GM12878 (cell line): ENCODE data around the gene PALD1. TPM values are rescaled to one million over a fixed set of nuclear protein-coding genes. Genes with fewer than 3 reads are reported as not detected.

Experiments used
- ATAC-seq: fragments of 200-7000 bp; cut with Tn5 transposase; 3 replicates; pipeline ENCODE4 v1.9.1; 2020; ENCODE audit warnings: mild to moderate bottlenecking, moderate library complexity
- BruUV-seq: library from RNA; stranded (reverse); fragments of 400-500 nt; replicated peaks from 2 replicates; lab custom pipeline; 2021; lab: Mats Ljungman, UMichigan
- CTCF ChIA-PET: fragments of 300-600 bp; sonication (Branson Sonifier 250); formaldehyde crosslinking; extraction: SDS; loops from one replicate; lab custom pipeline; 2021; ENCODE audit warnings: inconsistent platforms; lab: Yijun Ruan, JAX
- POLR2A ChIA-PET: fragments of 350-600 bp; formaldehyde crosslinking; extraction: SDS; loops from one replicate; lab custom pipeline; 2021; ENCODE audit warnings: inconsistent platforms; lab: Charles Lee
- RAD21 ChIA-PET: fragments of 300-600 bp; sonication (Branson Sonifier 250); formaldehyde crosslinking; loops from one replicate; lab custom pipeline; 2023; ENCODE audit warnings: antibody characterized with exemption; ENCODE audit not compliant: unreplicated experiment; lab: Charles Lee
- SMC1A ChIA-PET: fragments of 300-600 bp; sonication (Branson Sonifier 250); formaldehyde crosslinking; loops from one replicate; lab custom pipeline; 2023; ENCODE audit not compliant: unreplicated experiment, uncharacterized antibody; lab: Charles Lee
- DNase-seq: peaks from one replicate; pipeline ENCODE4 v3.0.0-alpha.2; 2011; ENCODE audit warnings: low read depth, low spot score
- FAIRE-seq: peaks from 3 replicates; lab custom pipeline; 2011; peaks lifted over from hg19 to GRCh38; lab: Jason Lieb, UNC
- H2AFZ ChIP-seq: 2 replicates; pipeline ENCODE4 v1.6.0; 2011; ENCODE audit warnings: low read depth, low read length, control low read depth; ENCODE audit not compliant: control insufficient read depth
- H3K27ac ChIP-seq: 2 replicates; pipeline ENCODE4 v1.5.1; 2011; ENCODE audit warnings: control low read depth; ENCODE audit not compliant: control insufficient read depth, insufficient read depth
- H3K27me3 ChIP-seq, 2 experiments: replicated peaks in 1 of 2; 2 replicates each; pipeline versions ENCODE4 v1.6.0 to v1.6.1; 2011; ENCODE audit warnings: low read length in 1 of 2; ENCODE audit not compliant: control insufficient read depth in 2 of 2, insufficient read depth in 2 of 2
- H3K36me3 ChIP-seq, 2 experiments: 2 replicates each; pipeline ENCODE4 v1.5.1; 2011; ENCODE audit warnings: low read length in 1 of 2; ENCODE audit not compliant: control insufficient read depth in 2 of 2, insufficient read depth in 2 of 2
- H3K4me1 ChIP-seq: 2 replicates; pipeline ENCODE4 v1.6.1; 2011; ENCODE audit warnings: mild to moderate bottlenecking, low read length, moderate library complexity, mixed read lengths; ENCODE audit not compliant: control insufficient read depth, insufficient read depth
- H3K4me2 ChIP-seq: 2 replicates; pipeline ENCODE4 v1.6.0; 2011; ENCODE audit warnings: control low read depth; ENCODE audit not compliant: control insufficient read depth, insufficient read depth
- H3K4me3 ChIP-seq: fragments of 200-600 bp; sonication (generic); 2 replicates; pipeline ENCODE4 v1.5.1; 2016
- H3K79me2 ChIP-seq: 2 replicates; pipeline ENCODE4 v1.6.0; 2011; ENCODE audit warnings: low read length; ENCODE audit not compliant: control insufficient read depth, insufficient read depth
- H3K9ac ChIP-seq: 2 replicates; pipeline ENCODE4 v1.8.0; 2011; ENCODE audit warnings: low read length, control low read depth, mixed read lengths; ENCODE audit not compliant: control insufficient read depth, insufficient read depth
- H3K9me3 ChIP-seq: replicated peaks from 3 replicates; pipeline ENCODE4 v1.5.1; 2011; ENCODE audit warnings: mild to moderate bottlenecking, low read length; ENCODE audit not compliant: control insufficient read depth, insufficient read depth
- H4K20me1 ChIP-seq: 2 replicates; pipeline ENCODE4 v1.6.0; 2011; ENCODE audit not compliant: control insufficient read depth, insufficient read depth
- CHD4 ChIP-seq: fragments of 200-600 bp; sonication (generic); IDR thresholded peaks from 2 replicates; pipeline ENCODE4 v1.6.1; 2016; ENCODE audit warnings: mild to moderate bottlenecking
- IKZF1 ChIP-seq: fragments of 450-650 bp; conservative IDR thresholded peaks from 2 replicates; pipeline ENCODE4 v1.6.1; 2017; ENCODE audit warnings: antibody characterized with exemption, mild to moderate bottlenecking
- KLF5 ChIP-seq: fragments of 450-650 bp; IDR thresholded peaks from 2 replicates; pipeline ENCODE4 v1.6.1; 2014; ENCODE audit warnings: mild to moderate bottlenecking; ENCODE audit not compliant: partially characterized antibody
- MTA2 ChIP-seq: fragments of 450-650 bp; IDR thresholded peaks from 2 replicates; pipeline ENCODE4 v1.6.1; 2016; ENCODE audit warnings: low read depth, mild to moderate bottlenecking, moderate library complexity
- NFYA ChIP-seq: IDR thresholded peaks from 2 replicates; pipeline ENCODE4 v1.6.1; 2011; ENCODE audit warnings: low read depth, mild to moderate bottlenecking, low read length, improper control_type of control experiment, borderline replicate concordance
- NR2C1 ChIP-seq: fragments of 450-650 bp; IDR thresholded peaks from 2 replicates; pipeline ENCODE4 v1.6.1; 2017; ENCODE audit warnings: antibody characterized with exemption, mild to moderate bottlenecking, moderate library complexity
- RFX5 ChIP-seq: IDR thresholded peaks from 2 replicates; pipeline ENCODE4 v1.6.1; 2011; ENCODE audit warnings: low read depth, low read length, improper control_type of control experiment
- SP1 ChIP-seq: IDR thresholded peaks from one replicate; pipeline ENCODE4 v1.6.1; 2011; ENCODE audit warnings: low read depth, low read length
- TARDBP ChIP-seq: IDR thresholded peaks from 2 replicates; pipeline ENCODE4 v1.6.1; 2016; ENCODE audit warnings: borderline replicate concordance
- ZNF622 ChIP-seq: fragments of 450-650 bp; IDR thresholded peaks from 2 replicates; pipeline ENCODE4 v1.6.1; 2017; ENCODE audit warnings: mild to moderate bottlenecking, inconsistent platforms
- WGBS: methylation state at CpG from one replicate; pipeline ENCODE4 v1.1.6; 2016; ENCODE audit warnings: low lambda C conversion rate; ENCODE audit not compliant: insufficient replicate concordance, insufficient coverage; ENCODE audit errors: missing lambda C conversion rate; 5-methylcytosine and 5-hydroxymethylcytosine counted together
- in situ Hi-C: fragments of 300-500 bp; cut with MboI; formaldehyde crosslinking; loops from 9 replicates; pipeline ENCODE4 v1.14.3; 2018; ENCODE audit warnings: mixed read lengths
- intact Hi-C: fragments of 100-400 bp; cut with micrococcal nuclease; formaldehyde crosslinking; loops from one replicate; pipeline ENCODE4 v1.14.2; 2022; ENCODE audit not compliant: unreplicated experiment
- polyA plus RNA-seq, 11 experiments: library from polyadenylated mRNA; depleted of rRNA in 4 of 11; unstranded in 6 of 11; stranded (reverse) in 5 of 11; fragments of >200 nt; fragmentation: Nextera tagmentation in 4 of 11; fragmentation: Illumina TruSeq in 1 of 11; extraction: Ambion mirVana in 4 of 11; extraction: Trizol in 1 of 11; gene quantifications; 1 replicate in 1 of 11; 2 replicates in 10 of 11; pipeline versions ENCODE4 v1.2.1 to v1.2.3, GENCODE V29; 2011 to 2016; ENCODE audit warnings: inconsistent platforms in 2 of 11, missing spikeins in 2 of 11, low read depth in 1 of 11
- total RNA-seq, 4 experiments: library from RNA; depleted of rRNA in 3 of 4; stranded (reverse); fragments of >200 nt in 3 of 4; fragmentation: Illumina TruSeq in 1 of 4; extraction: Trizol in 1 of 4; gene quantifications; 2 replicates each; pipeline versions ENCODE4 v1.2.1 to v1.2.3, GENCODE V29; 2013 to 2021
- TF ChIP-seq, protein P1 (sequence below): IDR thresholded peaks from 2 replicates; pipeline ENCODE4 v1.6.1; 2012; ENCODE audit warnings: low read depth, low read length, improper control_type of control experiment

PALD1 gene
- total and polyA plus RNA-seq, 10 of the 15 experiments (the other 5 are each of a cell fraction or from before 2014, with no cell fraction given), result 0.43 to 20.9 (median 9.0) TPM

DNA sequence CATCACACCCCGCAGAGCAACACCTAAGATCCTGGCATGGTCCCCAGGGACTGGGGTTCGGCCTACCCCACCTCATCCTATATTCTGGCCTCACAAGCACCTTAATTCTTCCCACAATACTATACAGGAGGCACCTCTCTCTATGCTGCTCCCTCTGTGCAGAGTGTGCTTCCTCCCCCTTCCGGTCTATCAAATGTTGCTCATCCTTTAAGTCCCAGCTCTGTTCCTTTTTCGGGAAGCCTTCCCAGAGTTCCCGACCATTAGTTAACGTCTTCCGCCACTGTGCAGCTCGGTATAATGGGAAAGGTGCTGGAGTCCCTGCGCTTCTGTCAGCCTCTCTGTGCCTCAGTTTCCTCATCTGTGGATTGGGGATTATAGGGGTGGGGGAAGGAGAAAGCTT is 21.8 kb downstream of the PALD1 start:
- H4K20me1 ChIP-seq, result no peaks in the 10 kb centered on the region
- H3K27ac ChIP-seq, result no peak overlapping the region
- peaks cover 23% of the 10 kb centered on the region for H3K4me1 ChIP-seq
- TF ChIP-seq NR2C1, result no peak
- no peak for TF ChIP-seq SP1
- TF ChIP-seq CHD4, result no peak
- TF ChIP-seq, protein P1, sequence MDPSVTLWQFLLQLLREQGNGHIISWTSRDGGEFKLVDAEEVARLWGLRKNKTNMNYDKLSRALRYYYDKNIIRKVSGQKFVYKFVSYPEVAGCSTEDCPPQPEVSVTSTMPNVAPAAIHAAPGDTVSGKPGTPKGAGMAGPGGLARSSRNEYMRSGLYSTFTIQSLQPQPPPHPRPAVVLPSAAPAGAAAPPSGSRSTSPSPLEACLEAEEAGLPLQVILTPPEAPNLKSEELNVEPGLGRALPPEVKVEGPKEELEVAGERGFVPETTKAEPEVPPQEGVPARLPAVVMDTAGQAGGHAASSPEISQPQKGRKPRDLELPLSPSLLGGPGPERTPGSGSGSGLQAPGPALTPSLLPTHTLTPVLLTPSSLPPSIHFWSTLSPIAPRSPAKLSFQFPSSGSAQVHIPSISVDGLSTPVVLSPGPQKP, result no peak
- TF ChIP-seq TARDBP, result no peak
- TF ChIP-seq NFYA, result no peak
- no peak for TF ChIP-seq ZNF622
- TF ChIP-seq IKZF1, result no peak
- no peak for TF ChIP-seq KLF5
- TF ChIP-seq MTA2, result no peak
- no peak for TF ChIP-seq RFX5
- TF ChIP-seq, all 136 proteins: peak for 0
- CTCF ChIA-PET, result interaction anchor here (0.9 to 2.3 kb wide), 3 partner anchors 9 to 39 kb away, joined by 3 to 17 read pairs (median 5); no protein-coding TSS in a partner anchor
- RAD21 ChIA-PET, result interaction anchor here (0.9 to 1.0 kb wide), 2 partner anchors 9 to 20 kb away, joined by 4 read pairs; no protein-coding TSS in a partner anchor
- no peak overlapping the region for H3K4me3 ChIP-seq
- POLR2A ChIA-PET, result interaction anchor here (1.2 kb wide), 1 partner anchor 10 kb away, joined by 3 read pairs; no protein-coding TSS in a partner anchor
- WGBS, result 58% methylated on average over 9 of the region's 9 CpGs
- ATAC-seq (no peak; the same call in 2 of the 3 replicates), FAIRE-seq (no peak), DNase-seq (no peak)
- no peaks in the 10 kb centered on the region for H3K9me3 ChIP-seq
- intact Hi-C loops (no loop called here), in situ Hi-C loops (no loop called here)
- H3K4me2 ChIP-seq, result no peak overlapping the region
- SMC1A ChIA-PET, result interaction anchor here (1.2 to 1.9 kb wide), 2 partner anchors 21 to 23 kb away, joined by 3 to 9 read pairs; no protein-coding TSS in a partner anchor
- BruUV-seq, result no TSS peak
- no peak overlapping the region for H2AFZ ChIP-seq
- H3K79me2 ChIP-seq, result peaks cover 9% of the 10 kb centered on the region
- H3K9ac ChIP-seq, result no peak overlapping the region
- no peaks in the 10 kb centered on the region for H3K27me3 ChIP-seq
- no peaks in the 10 kb centered on the region; a peak in 1 of 4 replicates for H3K36me3 ChIP-seq
